Measurements from ENCODE around the gene TIAM2.

DNA sequence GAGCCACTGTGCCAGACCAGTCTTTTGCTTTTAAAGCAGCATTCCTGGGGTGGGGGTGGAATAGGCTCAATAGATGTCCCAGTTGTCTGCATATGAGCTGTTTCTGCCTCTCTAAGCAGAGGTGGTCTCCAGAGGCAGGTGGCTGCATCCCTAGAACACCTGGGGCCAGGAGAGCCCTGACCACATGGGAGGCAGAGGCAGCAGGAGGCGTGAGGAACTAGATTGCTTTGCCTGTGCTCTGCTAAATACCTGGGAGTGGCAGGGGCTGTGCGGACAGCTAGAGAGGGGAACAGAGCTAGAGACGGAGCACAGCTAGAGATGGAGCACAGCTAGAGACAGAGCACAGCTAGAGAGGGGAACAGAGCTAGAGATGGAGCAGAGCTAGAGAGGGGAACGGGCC, 239.6 kb downstream of the TIAM2 start:
- TF ChIP-seq EP300 (IDR thresholded peaks at IDR 0.05; ENCODE audit: low read length) = no peak
- TF ChIP-seq, protein P1, sequence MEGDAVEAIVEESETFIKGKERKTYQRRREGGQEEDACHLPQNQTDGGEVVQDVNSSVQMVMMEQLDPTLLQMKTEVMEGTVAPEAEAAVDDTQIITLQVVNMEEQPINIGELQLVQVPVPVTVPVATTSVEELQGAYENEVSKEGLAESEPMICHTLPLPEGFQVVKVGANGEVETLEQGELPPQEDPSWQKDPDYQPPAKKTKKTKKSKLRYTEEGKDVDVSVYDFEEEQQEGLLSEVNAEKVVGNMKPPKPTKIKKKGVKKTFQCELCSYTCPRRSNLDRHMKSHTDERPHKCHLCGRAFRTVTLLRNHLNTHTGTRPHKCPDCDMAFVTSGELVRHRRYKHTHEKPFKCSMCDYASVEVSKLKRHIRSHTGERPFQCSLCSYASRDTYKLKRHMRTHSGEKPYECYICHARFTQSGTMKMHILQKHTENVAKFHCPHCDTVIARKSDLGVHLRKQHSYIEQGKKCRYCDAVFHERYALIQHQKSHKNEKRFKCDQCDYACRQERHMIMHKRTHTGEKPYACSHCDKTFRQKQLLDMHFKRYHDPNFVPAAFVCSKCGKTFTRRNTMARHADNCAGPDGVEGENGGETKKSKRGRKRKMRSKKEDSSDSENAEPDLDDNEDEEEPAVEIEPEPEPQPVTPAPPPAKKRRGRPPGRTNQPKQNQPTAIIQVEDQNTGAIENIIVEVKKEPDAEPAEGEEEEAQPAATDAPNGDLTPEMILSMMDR (IDR thresholded peaks at IDR 0.05 in 2 of 3, conservative IDR thresholded peaks at IDR 0.05 in 1 of 3; ENCODE audit: insufficient read depth in 2 of 3, low read depth in 1 of 3, low read length in 3 of 3) = no peak
- TF ChIP-seq ZNF239 (CRISPR knock-in tag; IDR thresholded peaks at IDR 0.05) = no peak
- TF ChIP-seq, protein P2, sequence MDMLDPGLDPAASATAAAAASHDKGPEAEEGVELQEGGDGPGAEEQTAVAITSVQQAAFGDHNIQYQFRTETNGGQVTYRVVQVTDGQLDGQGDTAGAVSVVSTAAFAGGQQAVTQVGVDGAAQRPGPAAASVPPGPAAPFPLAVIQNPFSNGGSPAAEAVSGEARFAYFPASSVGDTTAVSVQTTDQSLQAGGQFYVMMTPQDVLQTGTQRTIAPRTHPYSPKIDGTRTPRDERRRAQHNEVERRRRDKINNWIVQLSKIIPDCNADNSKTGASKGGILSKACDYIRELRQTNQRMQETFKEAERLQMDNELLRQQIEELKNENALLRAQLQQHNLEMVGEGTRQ (CRISPR knock-in tag; IDR thresholded peaks at IDR 0.05) = no peak
- TF ChIP-seq CBX1 (IDR thresholded peaks at IDR 0.05; ENCODE audit: low read depth) = no peak
- no peak for TF ChIP-seq CHD2 (IDR thresholded peaks at IDR 0.05; ENCODE audit: low read depth, low read length)
- TF ChIP-seq, protein P3, sequence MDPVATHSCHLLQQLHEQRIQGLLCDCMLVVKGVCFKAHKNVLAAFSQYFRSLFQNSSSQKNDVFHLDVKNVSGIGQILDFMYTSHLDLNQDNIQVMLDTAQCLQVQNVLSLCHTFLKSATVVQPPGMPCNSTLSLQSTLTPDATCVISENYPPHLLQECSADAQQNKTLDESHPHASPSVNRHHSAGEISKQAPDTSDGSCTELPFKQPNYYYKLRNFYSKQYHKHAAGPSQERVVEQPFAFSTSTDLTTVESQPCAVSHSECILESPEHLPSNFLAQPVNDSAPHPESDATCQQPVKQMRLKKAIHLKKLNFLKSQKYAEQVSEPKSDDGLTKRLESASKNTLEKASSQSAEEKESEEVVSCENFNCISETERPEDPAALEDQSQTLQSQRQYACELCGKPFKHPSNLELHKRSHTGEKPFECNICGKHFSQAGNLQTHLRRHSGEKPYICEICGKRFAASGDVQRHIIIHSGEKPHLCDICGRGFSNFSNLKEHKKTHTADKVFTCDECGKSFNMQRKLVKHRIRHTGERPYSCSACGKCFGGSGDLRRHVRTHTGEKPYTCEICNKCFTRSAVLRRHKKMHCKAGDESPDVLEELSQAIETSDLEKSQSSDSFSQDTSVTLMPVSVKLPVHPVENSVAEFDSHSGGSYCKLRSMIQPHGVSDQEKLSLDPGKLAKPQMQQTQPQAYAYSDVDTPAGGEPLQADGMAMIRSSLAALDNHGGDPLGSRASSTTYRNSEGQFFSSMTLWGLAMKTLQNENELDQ (CRISPR knock-in tag; IDR thresholded peaks at IDR 0.05; ENCODE audit: borderline replicate concordance) = no peak
- TF ChIP-seq GABPB1 (CRISPR knock-in tag; IDR thresholded peaks at IDR 0.05) = no peak
- TF ChIP-seq, protein P4, sequence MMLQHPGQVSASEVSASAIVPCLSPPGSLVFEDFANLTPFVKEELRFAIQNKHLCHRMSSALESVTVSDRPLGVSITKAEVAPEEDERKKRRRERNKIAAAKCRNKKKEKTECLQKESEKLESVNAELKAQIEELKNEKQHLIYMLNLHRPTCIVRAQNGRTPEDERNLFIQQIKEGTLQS (IDR thresholded peaks at IDR 0.05) = no peak
- TF ChIP-seq, protein P4 (CRISPR knock-in tag; conservative IDR thresholded peaks at IDR 0.05) = no peak
- TF ChIP-seq MAFK (IDR thresholded peaks at IDR 0.05; ENCODE audit: low read length) = no peak
- no peak for TF ChIP-seq CREB1 (IDR thresholded peaks at IDR 0.05)
- no peak for TF ChIP-seq CREB1 (CRISPR knock-in tag; IDR thresholded peaks at IDR 0.05)
- TF ChIP-seq ZKSCAN8 (CRISPR knock-in tag; IDR thresholded peaks at IDR 0.05) = no peak
- TF ChIP-seq PTBP1 (IDR thresholded peaks at IDR 0.05; ENCODE audit: low read depth, low read length) = no peak
- TF ChIP-seq RAD51 (IDR thresholded peaks at IDR 0.05; ENCODE audit: borderline replicate concordance, low read depth) = no peak

Data from K562 (cell line).